NCI-H146 treated with DMSO at 0.1 percent for 48 hours (cell line): ENCODE data around the gene PIP4K2A.

Source experiments
- DNase-seq: peaks from one replicate; lab custom pipeline; 2025; ENCODE audit not compliant: unreplicated experiment; lab: John Stamatoyannopoulos, UW

PIP4K2A gene

DNA sequence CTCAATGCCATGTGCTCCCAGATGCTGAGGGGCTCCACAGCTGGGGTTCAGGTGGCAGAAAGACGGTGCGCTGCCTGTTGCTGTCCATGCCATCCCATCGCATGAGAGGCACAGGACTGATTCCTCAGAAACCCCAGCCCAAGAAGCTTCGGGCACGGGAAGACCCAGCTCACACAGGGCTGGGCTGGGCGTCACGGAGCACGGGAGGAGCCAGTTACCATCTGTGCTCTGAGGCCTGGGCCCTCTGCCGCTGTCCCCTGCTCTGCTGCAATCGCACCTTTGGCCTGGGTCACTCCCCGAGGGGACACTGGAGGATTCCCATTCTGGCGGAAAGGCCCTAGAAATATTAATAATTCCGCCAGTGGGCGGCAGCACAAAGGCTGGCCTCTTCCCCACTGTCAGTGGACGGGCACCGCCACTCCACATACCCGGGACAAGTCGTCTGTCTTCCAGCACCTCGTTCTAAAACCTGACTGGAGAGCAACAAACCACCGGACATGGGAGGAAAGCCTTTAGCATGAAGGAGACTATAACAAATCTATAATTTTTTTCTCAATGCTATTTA, 92.1 kb downstream of the PIP4K2A start:
- no peak for DNase-seq

- no peak for DNase-seq
Observed at GRCh38 chr10:22621726-22622125, 92.7 kb downstream of the PIP4K2A start.

- no peak for DNase-seq
Observed at GRCh38 chr10:22620929-22621328, 93.4 kb downstream of the PIP4K2A start.

GRCh38 chr10:22620140-22620857, 94.1 kb downstream of the PIP4K2A start:
- DNase-seq, result no peak

DNA sequence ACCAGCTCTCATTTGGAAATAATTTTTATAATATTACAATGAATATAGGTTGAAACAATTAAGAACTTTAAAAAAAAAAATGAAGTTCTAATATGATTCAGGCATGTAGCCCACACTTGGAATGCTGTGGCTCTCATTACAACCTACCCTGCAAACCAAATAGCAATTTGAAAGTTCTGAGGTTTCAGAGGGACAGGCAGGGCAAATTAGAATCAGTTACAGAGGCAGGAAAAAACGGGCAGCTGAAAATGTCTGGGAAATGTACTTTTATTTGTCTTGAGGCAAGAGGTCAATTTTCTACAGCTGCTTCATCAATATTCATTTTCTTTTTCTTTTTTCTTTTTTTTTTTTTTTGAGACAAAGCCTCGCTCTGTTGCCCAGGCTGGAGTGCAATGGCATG, 95.3 kb downstream of the PIP4K2A start:
- no peak for DNase-seq

DNA sequence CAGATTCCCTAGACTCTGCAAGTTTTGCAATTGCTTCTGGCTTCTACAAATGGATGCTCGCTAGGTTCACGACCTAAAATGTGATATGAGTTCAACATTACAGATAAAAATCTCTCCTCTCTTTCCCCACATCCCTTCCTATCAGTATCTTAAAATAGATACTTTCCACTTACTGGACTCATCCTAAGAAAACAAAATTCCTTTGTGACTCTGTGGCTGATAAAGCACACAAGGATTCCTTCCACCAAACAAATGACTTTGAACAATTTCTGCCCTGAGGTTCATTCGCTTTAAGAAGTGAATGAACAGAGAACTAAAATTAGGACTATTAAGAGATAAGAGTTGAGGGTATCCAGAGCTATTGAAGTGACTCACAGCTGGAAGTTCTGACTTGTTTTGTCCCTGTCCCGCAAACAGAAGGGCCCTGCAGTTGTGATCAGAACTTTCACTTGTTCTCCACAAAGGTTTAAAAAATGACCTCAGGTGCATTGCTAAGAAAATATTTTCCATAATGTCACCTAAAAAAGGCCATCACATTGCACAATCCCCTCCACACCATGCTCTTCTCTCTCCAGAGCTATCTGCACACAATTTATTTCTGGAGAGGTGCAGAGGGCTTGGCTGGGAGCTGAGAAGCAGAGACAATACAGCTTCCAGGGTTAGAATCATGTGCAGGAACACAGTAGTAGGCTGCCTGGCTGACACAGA, 96.1 kb downstream of the PIP4K2A start:
- DNase-seq, result no peak

- DNase-seq, result no peak
Observed at GRCh38 chr10:22617516-22617915, 96.9 kb downstream of the PIP4K2A start.

- no peak for DNase-seq
Observed at GRCh38 chr10:22617051-22617450, 97.3 kb downstream of the PIP4K2A start.

- DNase-seq, result peak; percentile 68
Observed at GRCh38 chr10:22615819-22616499, 98.4 kb downstream of the PIP4K2A start.

GRCh38 chr10:22615101-22615500, 99.3 kb downstream of the PIP4K2A start:
- DNase-seq, result no peak

DNA sequence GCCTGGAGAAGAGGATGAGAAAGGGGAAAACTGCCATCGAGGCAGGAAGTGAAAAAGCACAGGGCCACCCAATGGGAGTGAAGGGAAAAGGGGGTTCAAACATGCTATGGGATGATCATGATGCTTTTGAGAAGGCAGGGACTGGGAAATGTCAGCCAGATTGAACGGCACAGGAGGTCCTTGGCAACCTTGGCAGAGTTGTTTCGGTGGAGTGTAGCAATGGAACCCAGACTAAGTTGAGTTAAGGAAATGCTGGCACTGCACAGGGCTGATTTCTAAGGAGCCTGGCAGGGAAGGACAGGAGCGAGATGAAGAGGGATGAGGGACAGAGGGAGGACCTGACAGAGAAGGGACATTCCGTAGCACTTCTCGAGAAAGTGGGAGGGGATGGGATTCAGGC, 101.4 kb downstream of the PIP4K2A start:
- no peak for DNase-seq

- no peak for DNase-seq
Observed at GRCh38 chr10:22612318-22612717, 102.1 kb downstream of the PIP4K2A start.

- no peak for DNase-seq
Observed at GRCh38 chr10:22611425-22612115, 102.8 kb downstream of the PIP4K2A start.

GRCh38 chr10:22610610-22611009, 103.8 kb downstream of the PIP4K2A start:
- DNase-seq, result no peak

DNA sequence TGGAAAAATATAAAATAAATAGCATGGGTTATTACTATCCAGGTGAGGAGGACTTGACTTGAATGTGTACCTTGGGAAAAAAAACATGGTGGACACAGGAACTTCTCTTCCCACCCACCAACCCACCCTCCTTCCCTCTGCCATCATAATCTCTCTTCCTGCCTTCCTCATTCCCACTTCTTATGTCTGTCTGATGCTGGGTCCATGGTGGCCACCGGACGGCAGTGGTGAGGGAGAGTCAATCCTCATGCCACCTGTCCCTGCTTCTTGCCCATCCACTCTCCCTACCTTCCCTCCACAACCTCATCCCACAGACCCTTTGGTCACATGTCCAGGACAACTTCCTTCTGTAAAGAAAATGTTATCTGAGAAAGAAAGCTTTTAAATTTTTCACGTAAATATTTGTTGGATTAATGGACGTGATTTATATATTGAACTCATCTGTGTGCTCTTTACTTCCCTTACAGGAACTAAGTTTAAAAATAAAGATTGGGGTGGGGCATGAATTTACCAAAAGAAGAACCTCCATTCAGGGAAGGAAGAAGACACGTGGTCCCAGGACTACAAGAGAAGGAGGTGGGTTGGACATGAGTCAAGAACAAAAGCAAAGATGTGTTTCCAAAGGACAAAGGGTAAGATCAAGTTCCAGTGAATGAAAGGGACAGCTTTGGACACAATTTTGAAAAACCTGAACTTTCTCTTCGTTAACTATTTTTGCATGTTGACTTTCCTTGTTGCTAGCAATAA, 104.5 kb downstream of the PIP4K2A start:
- no peak for DNase-seq

- no peak for DNase-seq
Observed at GRCh38 chr10:22609251-22609650, 105.1 kb downstream of the PIP4K2A start.

DNA sequence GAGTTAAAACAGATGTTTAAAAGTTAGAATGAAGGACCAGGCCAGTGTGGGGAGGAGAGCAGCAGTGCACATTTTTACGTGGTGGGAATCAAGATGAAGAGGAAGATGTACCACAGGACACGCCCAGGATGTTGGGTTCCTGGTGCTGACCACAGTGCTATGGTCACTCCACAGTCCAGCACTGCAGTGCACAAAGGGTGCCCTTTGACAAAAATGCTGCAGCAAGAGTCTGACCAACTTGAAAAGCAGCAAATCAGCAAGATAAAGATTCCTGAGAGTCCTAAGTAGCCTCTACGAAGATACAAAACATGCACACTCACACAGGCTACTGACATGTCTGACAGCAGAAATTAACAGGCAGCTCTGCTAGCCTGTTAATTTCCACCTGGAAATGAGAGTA, 107.1 kb downstream of the PIP4K2A start:
- no peak for DNase-seq

GRCh38 chr10:22606164-22606614, 108.2 kb downstream of the PIP4K2A start:
- DNase-seq, result no peak

DNA sequence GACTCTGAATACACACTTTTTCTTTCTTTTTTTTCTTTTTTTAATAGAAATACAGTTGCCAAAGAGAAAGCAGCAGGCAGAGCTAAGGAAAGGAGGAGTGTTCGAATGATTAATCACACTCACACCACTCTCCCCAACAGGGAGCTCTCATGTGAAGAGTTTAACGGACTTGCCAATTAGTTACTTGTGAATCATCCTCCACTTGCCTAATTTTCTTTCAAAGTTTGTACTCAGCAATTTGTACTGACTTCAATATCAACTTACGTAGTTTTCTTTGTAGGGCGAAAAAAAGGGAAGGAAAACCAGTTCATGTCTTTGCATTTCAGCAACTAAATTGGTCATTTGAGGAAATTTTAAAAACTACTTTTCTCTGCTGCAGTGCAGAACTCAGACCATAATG, 109.2 kb downstream of the PIP4K2A start:
- no peak for DNase-seq

DNA sequence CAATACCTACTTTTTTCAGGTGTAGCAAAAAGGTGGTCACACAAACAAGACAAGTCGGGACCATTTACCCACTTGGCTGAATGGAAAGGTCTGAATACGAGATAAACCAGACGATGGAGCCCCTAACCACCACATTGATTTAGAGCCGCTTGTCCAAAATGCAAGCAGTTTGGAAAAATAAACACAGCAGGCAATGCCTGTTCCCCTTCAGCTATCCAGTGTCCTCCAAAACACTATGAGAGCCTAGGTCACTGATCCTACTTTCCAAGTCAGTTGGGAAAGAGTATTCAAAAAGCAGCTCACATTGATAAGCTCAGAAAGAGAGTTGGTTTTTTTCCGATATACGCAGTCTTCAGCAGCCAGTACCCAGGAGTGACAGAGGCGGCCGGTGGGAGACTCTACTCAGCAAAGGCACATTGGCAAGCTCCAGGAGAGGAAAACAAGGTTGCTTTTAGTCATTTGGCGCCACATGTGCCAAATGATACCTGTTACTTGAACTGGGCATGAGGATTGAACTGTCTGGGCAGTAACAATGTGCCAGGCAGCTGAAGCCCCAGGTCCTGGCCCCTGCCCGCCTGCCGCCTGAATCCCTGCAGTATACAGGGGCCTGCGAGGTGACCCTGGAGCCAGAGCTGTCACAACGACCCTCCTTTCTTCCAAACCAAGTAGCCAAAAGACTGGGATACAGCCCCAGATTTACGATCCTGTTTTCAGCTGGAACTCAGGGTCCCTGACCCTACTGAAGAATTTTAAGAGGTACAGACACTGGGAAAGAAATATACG, 109.8 kb downstream of the PIP4K2A start:
- DNase-seq, result no peak
